ENCODE results near the gene PARP6.

Gene PARP6

DNA sequence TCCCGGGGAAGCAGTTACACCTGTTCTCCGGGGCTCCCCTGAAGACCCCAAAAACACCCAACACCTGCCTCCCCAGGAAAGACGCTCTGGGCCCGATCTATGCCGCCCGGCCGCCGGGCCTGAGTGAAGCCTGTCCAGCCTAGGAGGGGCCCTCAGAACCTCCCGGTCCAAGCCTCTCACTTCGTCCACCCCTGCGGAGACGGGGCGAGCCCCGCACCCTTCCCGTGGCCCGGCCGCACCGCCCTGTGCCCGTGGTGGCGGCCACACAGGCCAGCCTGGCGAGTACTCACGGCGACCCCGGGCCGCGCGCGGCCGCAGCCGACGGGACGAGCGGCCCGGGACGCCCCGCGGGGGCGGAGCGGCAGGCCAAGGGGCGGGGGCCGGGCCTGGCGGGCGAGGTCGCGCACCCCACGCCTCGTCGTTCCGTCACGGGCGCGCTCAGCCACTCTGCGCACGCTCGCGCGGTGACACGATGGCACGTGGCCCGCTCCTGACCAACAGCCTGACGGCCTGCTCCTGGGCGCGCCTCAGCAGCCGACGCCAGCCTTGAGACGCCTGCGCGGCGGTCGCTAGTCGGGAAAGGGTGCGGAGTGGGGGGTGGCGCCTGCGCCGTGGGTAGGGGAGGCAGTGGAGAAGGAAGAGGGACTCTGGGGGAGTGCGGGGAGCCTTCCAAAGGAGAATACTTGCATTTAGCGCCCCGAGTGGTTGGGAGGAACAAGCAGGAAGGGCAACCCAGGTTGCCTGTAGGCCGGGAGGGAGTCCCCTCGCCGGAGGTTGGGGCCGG is at the start of gene PARP6:
Gene PARP6, minus strand, starts transcription at position 342 of the 784 bp plus-strand sequence. CDS start 5,077 bp downstream, outside the sequence.
- peak; percentile 23 for DNase-seq (ENCODE audit: low spot score)

DNA sequence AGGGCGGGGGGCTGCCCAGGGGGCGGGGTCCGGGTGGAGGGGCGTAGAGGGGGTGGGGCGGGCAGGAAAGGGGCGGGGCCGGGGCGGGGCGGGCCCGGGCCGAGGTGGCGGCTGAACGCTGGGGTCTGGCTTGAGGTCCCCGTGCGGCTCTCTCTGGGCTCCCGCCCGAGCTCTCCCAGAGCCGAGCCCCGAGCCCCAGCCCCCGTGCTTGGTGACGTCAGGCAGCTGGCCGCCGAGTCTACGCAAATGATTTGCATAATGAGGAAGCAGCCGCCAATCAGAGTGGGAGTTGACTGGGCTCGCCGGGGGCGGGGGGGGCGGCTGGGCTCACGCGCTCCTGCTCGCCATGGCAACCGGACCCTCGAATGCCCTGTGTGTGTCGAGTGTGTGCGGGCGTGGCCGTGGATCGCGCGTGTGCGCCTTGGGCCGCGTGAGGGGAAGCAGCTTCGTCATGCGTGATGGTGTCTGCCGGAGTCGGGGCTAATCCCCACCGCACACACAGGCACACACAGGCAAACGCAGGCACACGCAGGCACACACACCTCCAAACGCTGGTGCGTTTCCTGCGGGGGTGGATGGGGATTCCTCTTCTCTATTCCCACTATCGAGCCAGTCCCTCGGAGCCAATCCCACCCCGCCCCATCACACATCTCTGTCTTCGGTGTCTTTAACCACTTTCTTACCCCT is 47.8 kb upstream of the PARP6 start, which contains the start of gene CELF6:
Gene CELF6, minus strand, starts transcription at position 173 of the 687 bp plus-strand sequence. CDS start 283 bp downstream, outside the sequence.
- DNase-seq (ENCODE audit: low spot score), result peak; percentile 30

GRCh38 chr15:72319360-72319984 is 47.1 kb upstream of the PARP6 start:
- peak; percentile 37 for DNase-seq (ENCODE audit: low spot score)

DNA sequence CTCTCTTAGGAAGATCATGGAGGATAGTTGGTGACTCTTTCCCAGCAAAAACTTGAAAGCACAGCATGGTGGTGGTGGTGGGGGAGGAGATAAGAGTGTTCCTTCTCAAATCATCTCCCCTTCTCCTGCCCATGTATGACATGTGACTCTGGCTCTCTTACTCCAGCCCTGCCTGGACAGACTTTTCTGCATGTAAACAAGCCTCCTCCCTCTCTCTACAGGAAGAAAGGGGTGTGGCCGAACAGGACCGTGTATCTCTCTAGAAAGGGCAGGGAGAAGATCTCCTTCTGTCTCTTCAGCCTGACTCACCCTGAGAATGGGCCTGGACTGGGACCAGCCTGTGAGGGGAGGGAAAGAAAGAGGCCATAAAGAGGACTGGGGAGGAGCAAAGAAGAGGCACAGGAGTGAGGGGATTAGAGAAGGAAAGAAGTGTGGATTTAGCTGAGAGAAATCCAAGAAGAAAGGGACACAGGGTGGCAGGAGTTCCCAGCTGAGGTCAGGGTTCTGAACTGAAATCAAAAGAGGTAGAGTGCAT is 46.1 kb upstream of the PARP6 start:
- peak; percentile 8 for DNase-seq (ENCODE audit: low spot score)

DNA sequence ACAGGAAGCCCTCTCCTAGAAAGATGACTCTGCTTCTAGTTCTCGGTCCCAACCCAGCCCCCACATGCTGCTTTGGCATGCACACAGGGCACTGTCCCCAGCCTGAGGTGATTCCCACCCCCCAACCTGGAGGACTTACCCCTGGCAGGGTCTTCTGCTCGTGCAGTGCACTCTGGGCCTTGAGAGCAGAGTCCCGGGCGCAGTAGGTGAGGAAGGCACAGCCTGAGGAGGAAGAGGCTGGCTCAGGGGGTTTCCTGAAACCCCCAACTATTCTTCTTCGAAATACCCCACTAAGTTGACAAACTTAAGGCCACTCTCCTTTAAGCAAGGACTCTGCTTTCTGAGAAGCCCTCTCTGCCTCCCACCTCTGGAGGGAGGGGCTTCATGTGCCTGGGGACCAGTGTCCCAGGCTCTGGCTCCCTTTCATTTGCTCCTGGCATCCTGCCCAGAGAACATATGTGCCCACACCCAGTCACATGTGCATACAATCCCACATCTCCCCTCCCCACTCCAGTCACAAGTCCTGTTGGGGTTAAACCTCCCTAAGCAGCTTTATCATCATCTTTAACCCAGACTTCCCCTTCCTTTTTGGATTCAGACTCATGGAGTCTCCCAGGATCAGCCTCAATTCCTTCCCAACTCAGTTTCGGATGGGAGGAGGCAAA is 43.5 kb upstream of the PARP6 start:
- no peak for DNase-seq (ENCODE audit: low spot score)

GRCh38 chr15:72313881-72314280 is 41.5 kb upstream of the PARP6 start:
- DNase-seq (ENCODE audit: low spot score), result no peak

DNA sequence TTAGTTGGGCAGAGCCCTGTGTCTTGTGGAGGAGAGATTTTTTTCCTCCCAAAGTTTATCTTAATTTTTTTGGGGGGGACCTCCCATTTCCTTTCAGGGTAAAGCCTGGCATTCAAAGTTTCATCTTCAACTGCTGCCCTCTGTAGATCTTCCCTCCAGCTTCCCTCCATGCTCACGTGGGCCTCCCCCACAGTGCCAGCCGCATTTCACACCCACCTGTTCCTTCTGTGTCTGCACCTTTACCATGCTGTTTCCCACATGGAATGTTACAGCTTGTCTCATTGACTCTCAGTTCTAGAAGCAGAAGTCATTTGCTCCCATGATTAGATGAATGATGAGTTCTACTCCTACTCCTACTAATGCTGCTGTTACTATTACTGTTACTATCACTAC is 41.1 kb upstream of the PARP6 start:
- DNase-seq (ENCODE audit: low spot score), result no peak

DNA sequence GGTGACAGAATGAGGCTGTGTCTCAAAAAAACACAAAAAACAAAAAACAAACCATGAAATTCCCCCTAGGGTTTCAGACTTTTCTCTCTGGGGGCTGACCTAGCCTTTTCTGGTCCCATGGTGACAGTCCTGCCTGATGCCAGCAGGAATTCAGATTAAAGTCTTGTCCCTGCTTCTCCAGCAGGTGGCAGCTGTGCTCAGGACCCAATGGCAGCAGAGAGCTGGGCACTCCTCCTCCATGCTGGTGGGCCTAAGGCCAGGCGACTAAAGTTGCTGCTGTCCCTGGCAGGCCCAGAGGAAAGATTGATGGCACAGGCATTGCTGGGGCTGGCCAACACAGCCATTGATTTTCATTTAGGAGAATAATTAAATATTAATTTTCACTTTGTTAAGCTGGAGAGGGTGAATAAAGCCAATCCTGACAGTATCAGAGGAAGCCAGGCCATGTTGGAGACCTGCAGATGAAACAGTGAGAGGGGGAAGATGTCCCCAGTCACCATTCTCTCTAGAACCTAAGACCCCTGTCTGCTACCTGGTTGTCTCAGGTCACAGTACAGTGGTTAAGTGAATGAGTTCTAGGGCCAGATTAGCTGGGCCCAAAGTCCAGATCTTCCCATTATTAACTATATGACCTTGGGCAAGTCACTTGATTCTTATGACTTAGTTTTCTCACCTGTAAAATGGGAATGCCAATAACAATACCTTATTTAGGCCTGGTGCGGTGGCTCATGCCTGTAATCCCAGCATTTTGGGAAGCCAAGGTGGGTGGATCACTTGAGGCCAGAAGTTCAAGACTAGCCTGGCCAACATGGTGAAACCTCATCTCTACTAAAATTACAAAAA is 40.5 kb upstream of the PARP6 start:
- DNase-seq (ENCODE audit: low spot score), result peak; percentile 47

DNA sequence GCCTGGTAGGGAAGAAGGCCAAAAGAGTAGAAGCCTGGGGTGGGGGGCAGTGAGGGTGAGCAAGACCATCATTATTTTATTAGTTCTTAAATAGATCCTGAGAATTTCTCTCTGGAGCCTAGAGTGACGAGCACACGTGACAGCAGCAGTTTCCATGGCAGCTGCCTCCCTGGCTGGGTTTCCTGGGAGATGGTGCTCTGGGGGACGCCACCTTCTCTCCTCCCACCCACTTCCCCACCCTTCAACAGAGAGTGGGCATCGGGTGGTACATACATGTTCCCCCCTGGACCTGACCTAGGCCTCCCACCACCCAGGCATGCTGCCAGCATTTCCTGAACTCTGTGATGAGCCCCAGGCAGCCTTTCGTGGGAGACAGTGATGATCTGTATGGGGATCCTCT is 34.7 kb upstream of the PARP6 start:
- DNase-seq (ENCODE audit: low spot score), result no peak

DNA sequence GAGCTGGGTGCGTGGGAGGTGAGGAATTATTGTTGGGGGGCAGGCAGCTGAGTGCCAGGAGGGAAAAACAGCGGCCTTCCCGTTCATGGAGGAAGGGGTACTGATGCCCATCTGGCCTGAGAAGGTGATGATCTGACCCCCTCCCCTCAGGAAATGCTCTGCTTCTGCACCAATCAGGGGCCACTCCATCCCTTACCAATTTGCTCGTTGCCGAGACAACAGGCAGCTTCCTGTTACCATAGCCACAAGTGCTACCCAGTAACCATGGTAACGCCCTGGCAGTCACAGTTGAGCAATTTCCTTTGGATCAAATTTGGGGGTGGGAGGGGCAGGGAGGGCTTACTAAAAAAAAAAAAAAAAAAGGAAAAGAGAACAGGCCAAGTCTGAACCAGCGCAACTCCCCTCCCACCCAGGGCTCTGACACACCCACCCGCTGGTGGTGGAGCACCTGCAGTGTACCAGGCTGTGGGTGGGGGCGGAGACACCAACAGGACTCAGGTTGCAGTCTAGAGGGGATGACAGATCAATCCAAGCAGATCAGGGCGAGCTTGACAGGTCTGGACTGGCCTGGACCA is 33.9 kb upstream of the PARP6 start:
- DNase-seq (ENCODE audit: low spot score), result no peak

DNA sequence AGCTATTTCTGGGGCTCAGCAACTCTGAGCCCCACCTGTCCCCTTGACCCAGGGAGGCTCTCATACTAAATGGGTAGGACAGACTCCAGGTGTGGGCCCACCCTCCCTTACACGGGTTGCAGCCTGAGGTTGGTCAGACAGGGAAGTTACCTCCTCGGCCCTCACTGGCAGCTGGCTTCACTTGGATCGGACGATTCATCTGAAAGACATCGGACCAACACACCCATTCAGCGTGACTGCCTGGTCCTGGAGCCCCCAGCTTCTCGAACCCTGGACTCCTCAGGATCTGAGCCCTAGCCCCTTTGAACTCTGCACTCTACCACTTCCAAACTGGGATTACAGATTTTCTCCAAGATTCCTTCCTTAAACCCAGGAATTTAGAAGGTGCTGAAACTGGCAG is 32.2 kb upstream of the PARP6 start:
- no peak for DNase-seq (ENCODE audit: low spot score)

DNA sequence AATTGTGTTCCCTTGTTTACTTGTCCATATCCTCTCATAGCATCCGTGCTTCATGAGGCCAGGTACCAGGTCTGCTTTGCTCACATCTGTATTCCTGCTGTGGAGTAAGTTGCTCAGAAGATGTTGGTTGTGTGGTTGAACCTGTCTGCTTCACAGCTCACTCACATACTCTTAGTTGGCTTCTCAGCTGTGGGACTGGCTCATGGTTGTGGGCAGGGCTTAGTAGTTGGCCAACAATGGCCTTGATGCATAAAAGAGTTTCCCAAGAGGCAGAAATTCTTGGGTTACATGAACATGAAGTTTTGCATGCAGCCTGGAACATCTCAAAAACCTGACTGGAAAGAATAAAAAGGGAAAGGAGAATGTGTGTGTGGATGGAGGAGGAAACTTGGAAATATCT is 30.6 kb upstream of the PARP6 start:
- DNase-seq (ENCODE audit: low spot score), result no peak

DNA sequence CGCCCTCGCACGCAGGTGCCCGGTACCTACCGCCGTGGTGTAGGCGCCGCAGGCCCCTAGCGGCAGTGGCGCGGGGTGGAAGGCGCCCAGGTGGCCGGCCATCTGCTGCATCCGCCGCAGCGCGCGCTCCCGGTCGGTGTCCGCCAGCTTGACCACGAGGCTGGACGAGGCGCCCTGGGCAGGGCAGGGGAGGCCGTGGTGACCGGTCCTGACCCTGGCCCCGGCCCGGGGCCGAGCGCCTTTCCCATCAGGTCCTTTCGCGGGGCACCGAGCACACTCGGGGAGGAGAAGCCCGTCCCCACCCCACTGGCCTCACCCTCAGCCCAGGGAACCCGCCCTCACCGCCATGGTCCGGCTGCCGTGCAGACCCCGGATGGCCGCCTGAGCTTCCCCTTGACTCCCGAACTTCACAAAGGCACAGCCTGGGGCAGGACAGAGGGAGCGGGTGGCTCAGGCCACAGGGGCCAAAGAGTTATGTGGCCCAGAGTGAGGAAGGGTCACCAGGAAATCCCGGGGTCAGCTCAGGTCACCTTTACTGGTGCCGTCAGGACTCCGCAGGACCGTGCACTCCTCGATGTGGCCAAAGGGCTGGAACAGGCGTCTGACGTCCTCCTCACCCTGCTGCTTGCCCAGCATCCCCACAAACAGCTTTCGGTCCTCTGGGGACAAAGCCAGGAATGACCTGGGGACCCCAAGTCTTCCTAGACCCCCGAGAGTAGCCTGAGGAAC is 17.4 kb upstream of the PARP6 start:
- DNase-seq (ENCODE audit: low spot score), result no peak

DNA sequence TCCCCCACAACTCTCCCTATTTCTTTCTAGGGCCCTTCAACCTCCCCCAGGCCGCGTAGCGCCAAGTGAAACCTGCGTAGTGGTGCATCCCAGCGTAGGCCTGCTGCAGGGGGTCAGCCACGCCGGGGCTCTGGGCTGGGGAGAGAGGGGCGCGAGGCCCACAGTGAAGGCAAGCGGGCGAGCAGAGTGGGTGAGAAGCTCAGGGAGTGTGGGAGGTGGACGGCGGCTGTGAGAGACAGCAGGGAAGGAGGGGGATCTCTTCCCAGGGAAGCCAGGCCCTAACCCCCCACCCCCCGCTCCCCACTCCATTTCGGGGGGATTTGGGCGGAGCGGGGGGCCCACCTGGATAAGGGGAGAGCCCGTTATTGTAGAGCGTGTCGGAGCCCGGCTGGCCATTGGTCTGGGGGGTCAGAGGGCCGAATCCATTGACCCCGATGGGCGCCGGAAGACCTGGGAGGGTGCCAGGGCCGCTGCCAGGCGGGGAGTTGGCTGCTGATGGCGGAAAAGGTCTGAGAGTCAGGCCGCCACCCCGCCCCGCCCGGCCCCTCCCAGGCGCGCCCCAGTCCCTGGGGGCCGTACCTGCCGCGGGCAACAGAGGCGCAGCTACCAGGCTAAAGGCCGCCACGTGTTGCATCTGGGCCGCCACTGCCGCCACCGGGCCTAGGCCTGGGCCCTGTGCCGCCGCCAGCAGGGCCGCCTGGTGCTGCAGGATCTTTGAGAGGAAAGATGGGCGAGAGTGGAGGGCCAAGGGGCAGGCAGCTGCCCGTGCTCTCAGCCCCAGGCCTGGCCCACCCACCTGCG is 16.6 kb upstream of the PARP6 start:
- no peak for DNase-seq (ENCODE audit: low spot score)

DNA sequence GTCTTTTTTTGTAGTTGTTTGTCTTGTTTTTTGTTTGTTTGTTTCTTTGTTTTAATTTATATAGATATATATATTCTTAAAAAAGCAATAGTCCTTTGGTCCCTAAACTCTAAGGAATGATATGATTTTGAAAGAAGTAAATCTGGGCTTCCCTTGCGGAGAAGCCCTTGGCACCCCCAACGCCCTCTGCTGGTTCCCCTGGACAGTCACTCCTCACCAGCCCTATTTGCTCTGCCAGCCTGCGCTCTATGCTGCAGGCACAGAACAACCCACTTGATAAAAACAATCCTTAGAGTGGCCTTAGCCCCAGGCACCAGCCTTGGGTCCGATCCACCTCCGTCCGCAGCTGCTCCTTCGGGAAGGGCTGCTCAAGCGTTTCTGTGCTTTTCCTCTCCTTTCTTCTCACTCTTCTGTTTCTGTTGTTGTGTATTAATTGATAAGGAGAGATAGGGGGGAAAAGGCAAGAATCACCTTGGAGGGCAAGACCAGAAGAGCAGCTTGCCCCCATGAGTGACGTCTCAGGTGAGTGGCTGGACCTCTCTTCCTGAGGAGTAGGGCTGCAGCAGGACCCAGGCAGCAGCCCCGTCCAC is 13.7 kb upstream of the PARP6 start:
- DNase-seq (ENCODE audit: low spot score), result peak; percentile 7

- no peak for DNase-seq (ENCODE audit: low spot score)
These were observed 13.0 kb upstream of the PARP6 start for GRCh38 chr15:72285402-72285801.

DNA sequence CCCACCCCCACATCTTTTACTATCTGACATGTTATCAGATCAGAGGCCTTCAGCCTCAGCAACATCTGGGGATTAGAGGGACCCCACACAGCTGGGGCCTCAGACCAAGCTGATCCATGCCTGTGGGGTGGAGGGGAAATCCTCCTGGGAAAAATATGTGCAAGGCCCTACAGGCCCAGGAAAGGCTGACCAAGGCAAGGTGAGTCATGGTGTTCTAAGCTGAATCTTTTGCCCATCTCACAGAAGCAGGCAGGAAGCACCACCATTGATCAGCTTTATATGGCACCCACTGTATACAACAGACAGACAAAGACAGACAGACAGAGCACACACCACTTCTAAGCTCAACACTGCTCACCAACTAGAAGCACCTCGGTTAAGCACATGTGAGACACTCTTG is 12.4 kb upstream of the PARP6 start:
- DNase-seq (ENCODE audit: low spot score), result no peak

- no peak for DNase-seq (ENCODE audit: low spot score)
These were observed 9.4 kb upstream of the PARP6 start for GRCh38 chr15:72281713-72282112.

GRCh38 chr15:72280751-72281150 is 8.4 kb upstream of the PARP6 start:
- DNase-seq (ENCODE audit: low spot score), result no peak

All from hematopoietic multipotent progenitor cell treated with erythropoietin and hydrocortisone succinate and interleukin-3 and kit ligand, for 15 days (in vitro differentiated cells).